Activated CD4-positive, alpha-beta T cell treated with anti-CD3 and anti-CD28 coated beads, Interleukin-2, Interleukin-6, amounts not matched to agents 100 ng/mL and 50 ng/mL, durations not matched to agents 16 hours and 8 hours (primary cell): Measurements from ENCODE around the gene FRMD4A.
"Not testable (repeated sequence)": the region's sequence is repeated elsewhere in the genome, so short reads cannot be mapped to it uniquely, and the experiment has no call there.

ENCODE experiments used
- DNase-seq: peaks from one replicate; pipeline ENCODE4 v3.0.0-alpha.2; 2020

The FRMD4A gene

GRCh38 chr10:14086596-14086995 lies 244.1 kb downstream of the FRMD4A start:
- no peak for DNase-seq

GRCh38 chr10:14084875-14085274 lies 245.8 kb downstream of the FRMD4A start:
- no peak for DNase-seq

GRCh38 chr10:14080795-14081194 lies 249.9 kb downstream of the FRMD4A start:
- DNase-seq = no peak

GRCh38 chr10:14077430-14077829 lies 253.3 kb downstream of the FRMD4A start:
- no peak for DNase-seq

- DNase-seq = no peak
These were observed 256.5 kb downstream of the FRMD4A start for GRCh38 chr10:14074062-14074884.

- DNase-seq = no peak
These were observed 258.2 kb downstream of the FRMD4A start for GRCh38 chr10:14072541-14072940.

- DNase-seq = no peak
These were observed 258.8 kb downstream of the FRMD4A start for GRCh38 chr10:14071956-14072355.

- no peak for DNase-seq
These were observed 262.0 kb downstream of the FRMD4A start for GRCh38 chr10:14068601-14069250.

- not testable (repeated sequence) for DNase-seq
These were observed 263.1 kb downstream of the FRMD4A start for GRCh38 chr10:14067638-14068037.

- no peak for DNase-seq
These were observed 264.6 kb downstream of the FRMD4A start for GRCh38 chr10:14066106-14066505.

- DNase-seq = no peak
These were observed 267.0 kb downstream of the FRMD4A start for GRCh38 chr10:14063531-14064285.

GRCh38 chr10:14062528-14063260 lies 268.0 kb downstream of the FRMD4A start:
- DNase-seq = no peak

GRCh38 chr10:14060320-14061070 lies 270.2 kb downstream of the FRMD4A start:
- no peak for DNase-seq

GRCh38 chr10:14056610-14057332 lies 274.0 kb downstream of the FRMD4A start:
- DNase-seq = no peak

GRCh38 chr10:14052931-14053330 lies 277.8 kb downstream of the FRMD4A start:
- no peak for DNase-seq

GRCh38 chr10:14050598-14050997 lies 280.1 kb downstream of the FRMD4A start:
- DNase-seq = no peak

GRCh38 chr10:14048930-14049613 lies 281.7 kb downstream of the FRMD4A start:
- no peak for DNase-seq

- no peak for DNase-seq
These were observed 283.3 kb downstream of the FRMD4A start for GRCh38 chr10:14047431-14047830.

- DNase-seq = not testable (repeated sequence)
These were observed 288.7 kb downstream of the FRMD4A start for GRCh38 chr10:14042051-14042450.

- peak; percentile 2 for DNase-seq
These were observed 289.7 kb downstream of the FRMD4A start for GRCh38 chr10:14040787-14041631.
